Fibroblast of lung (primary cell): ENCODE results near the gene SFSWAP. TPM values are rescaled to one million over a fixed set of nuclear protein-coding genes. Genes with fewer than 3 reads are reported as not detected.

ENCODE experiments used
- DNase-seq, 2 donors: peaks; one replicate each; pipeline versions ENCODE4 v3.0.0 to v3.0.0-alpha.2; 2010; ENCODE audit warnings: low read depth in 2 of 2
- H2AFZ ChIP-seq: 2 replicates; pipeline ENCODE4 v1.5.1; 2012; ENCODE audit warnings: low read length, control low read depth, inconsistent platforms
- H3K27ac ChIP-seq: 2 replicates; pipeline ENCODE4 v1.5.1; 2011; ENCODE audit warnings: low read length, control low read depth; ENCODE audit not compliant: insufficient read depth
- H3K27me3 ChIP-seq: 2 replicates; pipeline ENCODE4 v1.5.1; 2011; ENCODE audit warnings: mild to moderate bottlenecking, low read length; ENCODE audit not compliant: control insufficient read depth, insufficient read depth
- H3K36me3 ChIP-seq: 2 replicates; pipeline ENCODE4 v1.5.1; 2011; ENCODE audit warnings: low read length; ENCODE audit not compliant: control insufficient read depth, insufficient read depth
- H3K4me1 ChIP-seq: 2 replicates; pipeline ENCODE4 v1.5.1; 2011; ENCODE audit warnings: low read length; ENCODE audit not compliant: control insufficient read depth, insufficient read depth; ENCODE audit errors: extremely low read depth
- H3K4me2 ChIP-seq: 2 replicates; pipeline ENCODE4 v1.5.1; 2011; ENCODE audit warnings: low read length, control low read depth; ENCODE audit not compliant: insufficient read depth; ENCODE audit errors: extremely low read depth
- H3K4me3 ChIP-seq, 4 experiments: fragments of 200-600 bp in 1 of 4; sonication (generic) in 1 of 4; replicated peaks in 1 of 4; 2 replicates each; pipeline ENCODE4 v1.5.1; 2011 to 2016; ENCODE audit warnings: low read length in 4 of 4, low read depth in 3 of 4, mild to moderate bottlenecking in 3 of 4, control low read depth in 2 of 4, inconsistent platforms in 1 of 4, mixed read lengths in 1 of 4; ENCODE audit not compliant: insufficient read depth in 1 of 4; ENCODE audit errors: control extremely low read depth in 1 of 4
- H3K79me2 ChIP-seq: 2 replicates; pipeline ENCODE4 v1.5.1; 2012; ENCODE audit warnings: mild to moderate bottlenecking, low read length, inconsistent platforms; ENCODE audit not compliant: control insufficient read depth, insufficient read depth
- H3K9ac ChIP-seq: 2 replicates; pipeline ENCODE4 v1.5.1; 2011; ENCODE audit warnings: mild to moderate bottlenecking, low read length, control low read depth; ENCODE audit not compliant: insufficient read depth
- H3K9me3 ChIP-seq: 2 replicates; pipeline ENCODE4 v1.5.1; 2012; ENCODE audit warnings: low read depth, low read length; ENCODE audit not compliant: control insufficient read depth, insufficient read depth
- H4K20me1 ChIP-seq: 2 replicates; pipeline ENCODE4 v1.5.1; 2011; ENCODE audit warnings: low read length; ENCODE audit not compliant: control insufficient read depth, insufficient read depth; ENCODE audit errors: extremely low read depth
- CTCF ChIP-seq, 2 donors: IDR thresholded peaks in 1 of 2; conservative IDR thresholded peaks in 1 of 2; 1 replicate in 1 of 2; 2 replicates in 1 of 2; pipeline ENCODE4 v1.5.1; 2011 to 2012; ENCODE audit warnings: low read length in 2 of 2, control low read depth in 1 of 2, inconsistent platforms in 1 of 2, low read depth in 1 of 2, mild to moderate bottlenecking in 1 of 2
- EZH2 ChIP-seq: IDR thresholded peaks from 2 replicates; pipeline ENCODE4 v1.5.1; 2012; ENCODE audit warnings: low read length, control low read depth, mild to moderate bottlenecking; ENCODE audit errors: missing control alignments
- polyA plus RNA-seq, 2 donors: library from polyadenylated mRNA; depleted of rRNA in 1 of 2; stranded (reverse) in 1 of 2; unstranded in 1 of 2; fragments of >200 nt; gene quantifications; 2 replicates each; pipeline ENCODE4 v1.2.1, GENCODE V29; 2011 to 2012; ENCODE audit warnings: missing spikeins in 1 of 2
- total RNA-seq: library from RNA; depleted of rRNA; stranded (reverse); fragments of >200 nt; gene quantifications from 2 replicates; pipeline ENCODE4 v1.2.1, GENCODE V29; 2014

SFSWAP gene
- total and polyA plus RNA-seq, 2 donors (not counting 1 experiment from before 2014, with no cell fraction given), result 9.9 to 23.3 TPM

GRCh38 chr12:131826097-131826928 is 115.4 kb downstream of the SFSWAP start:
- no peak for TF ChIP-seq CTCF (conservative IDR thresholded peaks at IDR 0.05 in 1 of 2, IDR thresholded peaks at IDR 0.05 in 1 of 2; ENCODE audit: low read depth in 1 of 2, low read length in 2 of 2)
- no peak for TF ChIP-seq EZH2
- no peaks in the 10 kb centered on the region for H3K4me1 ChIP-seq
- no peaks in the 10 kb centered on the region for H3K27me3 ChIP-seq
- no peak overlapping the region for H3K27ac ChIP-seq
- H3K4me3 ChIP-seq, result no peak overlapping the region
- H3K79me2 ChIP-seq, result peaks cover 3% of the 10 kb centered on the region
- DNase-seq, result no peak
- H4K20me1 ChIP-seq, result no peaks in the 10 kb centered on the region
- no peak overlapping the region for H2AFZ ChIP-seq
- H3K36me3 ChIP-seq, result no peaks in the 10 kb centered on the region
- no peak overlapping the region for H3K9ac ChIP-seq
- H3K4me2 ChIP-seq, result no peak overlapping the region
- no peaks in the 10 kb centered on the region for H3K9me3 ChIP-seq

- TF ChIP-seq EZH2, result no peak
- peak in 1 of 2 donors; percentile 5 for TF ChIP-seq CTCF (conservative IDR thresholded peaks at IDR 0.05 in 1 of 2, IDR thresholded peaks at IDR 0.05 in 1 of 2; ENCODE audit: low read depth in 1 of 2, low read length in 2 of 2)
- H2AFZ ChIP-seq, result peak within 1 kb of the TSS; percentile 43
- H4K20me1 ChIP-seq, result no peaks in the 10 kb centered on the region
- H3K9me3 ChIP-seq, result no peaks in the 10 kb centered on the region
- H3K4me2 ChIP-seq, result peak within 1 kb of the TSS; percentile 89
- H3K4me1 ChIP-seq, result no peaks in the 10 kb centered on the region
- DNase-seq, result peak; percentile 62
- no peaks in the 10 kb centered on the region for H3K27me3 ChIP-seq
- H3K36me3 ChIP-seq, result no peaks in the 10 kb centered on the region
- H3K4me3 ChIP-seq, result peak within 1 kb of the TSS; percentile 45 to 67 (median 60)
- peaks cover 3% of the 10 kb centered on the region for H3K79me2 ChIP-seq
- no peak within 1 kb of the TSS for H3K27ac ChIP-seq
- H3K9ac ChIP-seq, result peak within 1 kb of the TSS; percentile 50
Measured at GRCh38 chr12:131827961-131828534, 117.2 kb downstream of the SFSWAP start, which contains the start of gene MMP17. MMP17 (plus strand) TSS chr12:131828393; CDS start chr12:131828495, 102 bp downstream.

DNA sequence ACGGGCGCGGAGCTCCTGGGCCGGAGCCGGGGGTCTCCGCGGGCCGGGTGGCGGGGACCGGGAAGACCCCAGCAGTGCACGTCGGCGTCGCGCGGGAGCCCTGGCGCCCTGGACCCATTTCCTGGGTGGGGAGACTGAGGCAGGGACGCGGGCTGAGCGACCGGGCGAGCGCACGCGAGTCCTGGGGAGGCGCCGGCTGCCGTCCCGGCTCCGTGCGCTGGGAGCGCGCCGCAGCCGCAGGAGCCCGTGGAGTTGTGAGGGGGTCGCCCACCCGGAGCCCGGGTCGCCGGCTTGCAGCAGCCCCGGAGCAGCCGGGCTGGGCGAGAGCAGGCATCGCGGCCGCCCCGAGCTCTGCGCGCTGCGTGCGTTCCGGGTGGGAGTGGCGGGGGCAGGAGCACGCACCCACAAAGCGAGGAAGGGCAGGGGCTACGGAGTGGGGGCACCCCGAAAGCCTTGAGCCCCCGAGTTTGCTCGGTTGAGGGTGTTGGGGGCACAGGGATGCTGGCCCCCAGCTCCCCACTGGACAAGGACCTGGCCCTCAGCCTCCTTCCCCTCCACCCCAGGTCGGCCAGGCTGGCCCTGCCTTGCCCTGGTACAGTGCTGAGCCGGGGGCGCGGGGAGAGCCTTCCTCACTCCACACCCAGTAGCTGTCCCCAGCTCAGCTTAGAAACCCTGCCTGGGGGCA is 117.9 kb downstream of the SFSWAP start:
- Histone ChIP-seq H3K79me2 (peaks cover 3% of the 10 kb centered on the region), H3K9me3 (no peaks in the 10 kb centered on the region), H3K4me2 (peak overlapping the region; percentile 89), H3K36me3 (no peaks in the 10 kb centered on the region), H2AFZ (peak overlapping the region; percentile 43), H3K4me1 (no peaks in the 10 kb centered on the region), H3K4me3 (peak overlapping the region; percentile 45 to 67 (median 60)), H3K27me3 (no peaks in the 10 kb centered on the region), H4K20me1 (no peaks in the 10 kb centered on the region), H3K9ac (peak overlapping the region; percentile 50), H3K27ac (no peak overlapping the region)
- TF ChIP-seq CTCF (conservative IDR thresholded peaks at IDR 0.05 in 1 of 2, IDR thresholded peaks at IDR 0.05 in 1 of 2; ENCODE audit: low read depth in 1 of 2, low read length in 2 of 2) (no peak), EZH2 (no peak)
- no peak for DNase-seq
